ENCODE data around the gene ABCA9. TPM values are rescaled to one million over a fixed set of nuclear protein-coding genes. Genes with fewer than 3 reads are reported as not detected.
A peak's percentile ranks its signal among the peaks of the same experiment; 100 is the strongest.

ABCA9 gene
- total and polyA plus RNA-seq, 3 donors from 2014 or later: 5.0 to 13.8 (median 12.7) TPM

DNA sequence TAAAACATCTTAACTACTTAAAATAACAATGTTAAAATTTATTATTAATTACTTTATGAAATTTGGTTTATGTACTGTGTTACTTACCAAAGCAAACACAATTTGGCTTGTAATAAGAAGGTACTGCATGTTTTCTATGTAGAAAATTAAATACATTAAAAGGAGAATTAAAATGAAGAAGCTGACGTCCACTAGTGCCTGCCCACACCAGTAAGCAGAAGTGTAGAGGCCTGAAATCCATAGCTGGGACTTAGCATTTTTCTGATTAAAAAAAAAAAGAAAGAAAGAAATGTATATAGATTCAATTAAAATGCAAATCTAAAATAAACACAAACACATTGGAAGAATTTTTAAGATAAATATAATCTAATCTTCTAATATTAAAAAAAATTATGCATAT is 35.8 kb upstream of the ABCA9 start:
- Histone ChIP-seq H3K9me3 (no peaks in the 10 kb centered on the region), H3K36me3 (ENCODE audit: low read depth, missing control alignments) (no peaks in the 10 kb centered on the region), H3K27ac (no peak overlapping the region), H3K4me3 (no peak overlapping the region), H3K4me1 (peaks cover 6% of the 10 kb centered on the region), H3K27me3 (no peaks in the 10 kb centered on the region)
- no peak for DNase-seq
- intact Hi-C loops (cut with DNase I; ENCODE audit: low total_unique reads): no loop called here
- TF ChIP-seq POLR2A (IDR thresholded peaks at IDR 0.05): no peak
- TF ChIP-seq, protein P1, sequence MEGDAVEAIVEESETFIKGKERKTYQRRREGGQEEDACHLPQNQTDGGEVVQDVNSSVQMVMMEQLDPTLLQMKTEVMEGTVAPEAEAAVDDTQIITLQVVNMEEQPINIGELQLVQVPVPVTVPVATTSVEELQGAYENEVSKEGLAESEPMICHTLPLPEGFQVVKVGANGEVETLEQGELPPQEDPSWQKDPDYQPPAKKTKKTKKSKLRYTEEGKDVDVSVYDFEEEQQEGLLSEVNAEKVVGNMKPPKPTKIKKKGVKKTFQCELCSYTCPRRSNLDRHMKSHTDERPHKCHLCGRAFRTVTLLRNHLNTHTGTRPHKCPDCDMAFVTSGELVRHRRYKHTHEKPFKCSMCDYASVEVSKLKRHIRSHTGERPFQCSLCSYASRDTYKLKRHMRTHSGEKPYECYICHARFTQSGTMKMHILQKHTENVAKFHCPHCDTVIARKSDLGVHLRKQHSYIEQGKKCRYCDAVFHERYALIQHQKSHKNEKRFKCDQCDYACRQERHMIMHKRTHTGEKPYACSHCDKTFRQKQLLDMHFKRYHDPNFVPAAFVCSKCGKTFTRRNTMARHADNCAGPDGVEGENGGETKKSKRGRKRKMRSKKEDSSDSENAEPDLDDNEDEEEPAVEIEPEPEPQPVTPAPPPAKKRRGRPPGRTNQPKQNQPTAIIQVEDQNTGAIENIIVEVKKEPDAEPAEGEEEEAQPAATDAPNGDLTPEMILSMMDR (IDR thresholded peaks at IDR 0.05): no peak
- 79 to 84% methylated on average over 1 of the region's 1 CpG for WGBS, 2 donors

DNA sequence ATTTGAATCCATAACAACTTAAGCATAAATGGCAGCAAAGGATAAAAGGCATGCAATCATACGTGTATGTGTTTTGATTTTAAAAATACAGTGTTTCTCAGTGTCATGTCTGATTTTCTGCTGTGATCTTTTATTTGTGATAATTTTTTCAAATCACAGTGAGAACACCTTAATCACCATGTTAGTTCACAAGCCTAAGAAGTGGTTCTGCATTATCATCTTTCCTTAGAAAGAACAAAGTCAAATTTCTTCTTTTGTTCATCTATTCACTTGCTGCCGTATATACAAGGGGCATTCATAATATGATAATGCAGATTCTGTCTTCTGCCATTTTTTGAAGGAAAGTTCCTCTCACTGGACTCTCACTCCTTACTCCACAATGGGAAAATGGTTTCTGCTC is 33.3 kb upstream of the ABCA9 start:
- Histone ChIP-seq H3K27ac (no peak overlapping the region), H3K36me3 (ENCODE audit: low read depth, missing control alignments) (no peaks in the 10 kb centered on the region), H3K4me3 (no peak overlapping the region), H3K27me3 (no peaks in the 10 kb centered on the region), H3K9me3 (no peaks in the 10 kb centered on the region), H3K4me1 (peaks cover 6% of the 10 kb centered on the region)
- TF ChIP-seq, protein P1 (IDR thresholded peaks at IDR 0.05): no peak
- TF ChIP-seq POLR2A (IDR thresholded peaks at IDR 0.05): no peak
- intact Hi-C loops (cut with DNase I; ENCODE audit: low total_unique reads): no loop called here
- WGBS, 2 donors: 69 to 87% methylated on average over 2 of the region's 2 CpGs
- no peak for DNase-seq

DNA sequence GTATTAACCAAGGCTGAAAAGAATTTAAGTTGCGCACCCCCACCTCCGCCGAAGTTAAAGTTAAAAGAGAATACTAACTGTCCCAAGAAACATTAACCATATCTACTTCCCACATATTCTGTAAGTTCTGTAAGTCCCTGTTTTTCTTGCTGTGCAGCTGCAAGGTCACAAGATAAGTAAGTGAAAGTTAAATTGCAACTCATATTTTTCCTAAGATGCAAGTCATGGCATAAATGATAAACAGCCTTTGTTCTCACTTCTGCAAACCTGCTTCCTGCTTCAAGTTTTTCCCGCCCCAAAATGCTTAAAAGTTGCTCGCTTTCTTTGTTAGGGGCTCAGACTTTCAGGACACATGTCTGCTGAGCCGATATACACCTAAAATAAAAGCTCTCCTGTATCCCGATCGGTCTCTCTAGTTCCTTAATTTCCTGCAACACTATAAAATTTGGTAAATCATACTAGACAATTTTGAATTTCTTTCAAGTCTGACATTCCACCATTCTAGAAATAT is 32.6 kb upstream of the ABCA9 start:
- peaks cover 6% of the 10 kb centered on the region for H3K4me1 ChIP-seq
- TF ChIP-seq, protein P1 (IDR thresholded peaks at IDR 0.05): no peak
- TF ChIP-seq POLR2A (IDR thresholded peaks at IDR 0.05): no peak
- no peaks in the 10 kb centered on the region for H3K9me3 ChIP-seq
- no peaks in the 10 kb centered on the region for H3K27me3 ChIP-seq
- H3K4me3 ChIP-seq: no peak overlapping the region
- intact Hi-C loops (cut with DNase I; ENCODE audit: low total_unique reads): no loop called here
- H3K36me3 ChIP-seq (ENCODE audit: low read depth, missing control alignments): no peaks in the 10 kb centered on the region
- DNase-seq: peak; percentile 41
- H3K27ac ChIP-seq: peak overlapping the region in 1 of 2 donors; percentile 18
- WGBS, 2 donors: 28 to 41% methylated on average over 8 of the region's 8 CpGs

DNA sequence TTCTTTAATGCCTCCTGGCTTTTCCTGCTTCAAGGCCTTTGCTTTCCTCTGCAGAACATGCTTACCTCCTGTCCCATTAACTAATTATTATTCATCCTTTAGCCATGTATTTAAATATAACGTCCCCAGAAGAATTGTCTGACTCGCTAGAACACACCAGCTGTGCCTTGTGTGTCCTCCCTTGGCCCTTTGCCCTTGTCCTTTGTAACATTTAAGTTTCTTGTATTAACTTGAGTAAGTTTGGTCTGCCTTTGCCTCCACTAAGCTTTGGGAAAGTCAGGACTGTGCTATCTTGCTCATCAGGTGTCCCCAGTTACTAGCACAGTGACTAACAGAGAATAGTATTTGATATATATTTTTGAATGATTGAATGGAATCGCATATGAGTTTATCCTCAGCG is 29.6 kb upstream of the ABCA9 start:
- Histone ChIP-seq H3K9me3 (no peaks in the 10 kb centered on the region), H3K4me3 (no peak overlapping the region), H3K27me3 (no peaks in the 10 kb centered on the region), H3K4me1 (peaks cover 6% of the 10 kb centered on the region), H3K27ac (no peak overlapping the region), H3K36me3 (ENCODE audit: low read depth, missing control alignments) (no peaks in the 10 kb centered on the region)
- intact Hi-C loops (cut with DNase I; ENCODE audit: low total_unique reads): no loop called here
- 71 to 75% methylated on average over 4 of the region's 4 CpGs for WGBS, 2 donors
- TF ChIP-seq, protein P1 (IDR thresholded peaks at IDR 0.05): no peak
- TF ChIP-seq POLR2A (IDR thresholded peaks at IDR 0.05): no peak
- no peak for DNase-seq

DNA sequence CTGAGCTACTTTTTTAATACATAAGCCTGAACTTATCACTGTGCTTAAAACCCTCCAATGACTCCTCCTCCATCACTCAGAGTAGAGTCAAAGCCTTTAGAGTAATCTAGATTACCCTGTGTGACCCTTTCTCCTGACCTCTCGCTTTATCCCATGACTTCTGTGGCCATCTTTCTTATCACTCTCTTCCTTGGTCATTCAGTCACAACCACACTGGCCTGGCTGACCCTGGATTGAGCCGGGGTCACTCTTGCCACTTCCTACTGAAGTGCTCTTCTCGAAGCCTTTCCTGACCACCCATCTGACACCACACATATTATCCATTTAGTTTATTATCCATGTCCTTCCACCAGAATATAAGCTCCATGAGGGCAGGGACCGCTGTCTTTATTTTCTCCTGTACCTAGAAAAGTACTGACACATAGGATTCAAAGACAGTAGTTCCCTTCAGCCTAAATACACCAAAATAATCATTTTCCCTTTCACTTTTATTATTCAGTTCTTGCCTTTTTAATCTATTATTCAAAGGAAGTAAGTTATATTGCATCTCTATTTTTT is 28.0 kb upstream of the ABCA9 start:
- no peak overlapping the region for H3K4me3 ChIP-seq
- TF ChIP-seq POLR2A (IDR thresholded peaks at IDR 0.05): no peak
- TF ChIP-seq, protein P1 (IDR thresholded peaks at IDR 0.05): no peak
- no peak overlapping the region for H3K27ac ChIP-seq
- peaks cover 6% of the 10 kb centered on the region for H3K4me1 ChIP-seq
- no peak for DNase-seq
- H3K9me3 ChIP-seq: no peaks in the 10 kb centered on the region
- intact Hi-C loops (cut with DNase I; ENCODE audit: low total_unique reads): no loop called here
- H3K27me3 ChIP-seq: no peaks in the 10 kb centered on the region
- no peaks in the 10 kb centered on the region for H3K36me3 ChIP-seq (ENCODE audit: low read depth, missing control alignments)
- 82 to 94% methylated on average over 4 of the region's 4 CpGs for WGBS, 2 donors
